Liver (tissue), 9 donors: Measurements from ENCODE around the gene RAE1. TPM values are rescaled to one million over a fixed set of nuclear protein-coding genes. Genes with fewer than 3 reads are reported as not detected.

ENCODE experiments used
- DNase-seq: peaks from one replicate; pipeline ENCODE4 v3.0.0-alpha.2; 2017; ENCODE audit warnings: low spot score
- H3K27ac ChIP-seq, 2 donors: one replicate each; pipeline ENCODE4 v1.7.0; 2013; ENCODE audit warnings: inconsistent platforms in 2 of 2, low read length in 2 of 2, control low read depth in 1 of 2, low read depth in 1 of 2, mild to moderate bottlenecking in 1 of 2
- H3K27me3 ChIP-seq, 4 donors: one replicate each; pipeline versions ENCODE4 v1.6.1 to v1.7.0; 2013; ENCODE audit warnings: low read length in 3 of 4, inconsistent platforms in 1 of 4, mild to moderate bottlenecking in 1 of 4, moderate library complexity in 1 of 4; ENCODE audit not compliant: control insufficient read depth in 4 of 4, insufficient read depth in 4 of 4
- H3K36me3 ChIP-seq, 4 donors: one replicate each; pipeline versions ENCODE4 v1.6.1 to v1.7.0; 2013; ENCODE audit warnings: low read length in 3 of 4, mild to moderate bottlenecking in 3 of 4, low read depth in 1 of 4, moderate library complexity in 1 of 4; ENCODE audit not compliant: control insufficient read depth in 4 of 4, insufficient read depth in 3 of 4
- H3K4me1 ChIP-seq, 4 donors: one replicate each; pipeline versions ENCODE4 v1.6.1 to v1.7.0; 2013; ENCODE audit warnings: low read length in 3 of 4, mild to moderate bottlenecking in 3 of 4, moderate library complexity in 1 of 4; ENCODE audit not compliant: control insufficient read depth in 4 of 4, insufficient read depth in 4 of 4
- H3K4me3 ChIP-seq, 3 donors: one replicate each; pipeline versions ENCODE4 v1.6.1 to v1.7.0; 2013; ENCODE audit warnings: low read length in 3 of 3, control low read depth in 1 of 3, low read depth in 1 of 3, mild to moderate bottlenecking in 1 of 3
- H3K9ac ChIP-seq, 2 donors: one replicate each; pipeline ENCODE4 v1.7.0; 2013; ENCODE audit warnings: low read length in 2 of 2, mild to moderate bottlenecking in 2 of 2, moderate library complexity in 2 of 2, control low read depth in 1 of 2, low read depth in 1 of 2
- H3K9me3 ChIP-seq, 4 donors: one replicate each; pipeline versions ENCODE4 v1.6.1 to v1.7.0; 2013; ENCODE audit warnings: low read length in 3 of 4; ENCODE audit not compliant: control insufficient read depth in 4 of 4
- ATF3 ChIP-seq: IDR thresholded peaks from 2 replicates; pipeline ENCODE4 v1.6.1; 2016; ENCODE audit warnings: antibody characterized with exemption
- CTCF ChIP-seq: fragments of 150-350 bp; IDR thresholded peaks from 2 replicates; pipeline ENCODE4 v1.5.1; 2017; ENCODE audit warnings: improper control_type of control experiment, low read depth, low read length; ENCODE audit not compliant: missing input control
- EGR1 ChIP-seq, 2 donors: IDR thresholded peaks; 2 replicates each; pipeline ENCODE4 v1.6.1; 2016 to 2018; ENCODE audit warnings: antibody characterized with exemption in 2 of 2, low read depth in 2 of 2
- FOXA1 ChIP-seq: IDR thresholded peaks from 2 replicates; pipeline ENCODE4 v1.6.1; 2016; ENCODE audit warnings: antibody characterized with exemption
- FOXA2 ChIP-seq: IDR thresholded peaks from 2 replicates; pipeline ENCODE4 v1.6.1; 2016; ENCODE audit warnings: antibody characterized with exemption
- HNF4A ChIP-seq, 2 donors: conservative IDR thresholded peaks; 2 replicates each; pipeline ENCODE4 v1.6.1; 2016; ENCODE audit warnings: antibody characterized with exemption in 2 of 2, mild to moderate bottlenecking in 2 of 2
- HNF4G ChIP-seq: IDR thresholded peaks from 2 replicates; pipeline ENCODE4 v1.6.1; 2016; ENCODE audit warnings: antibody characterized with exemption
- JUND ChIP-seq, 2 donors: IDR thresholded peaks; 2 replicates each; pipeline ENCODE4 v1.6.1; 2016; ENCODE audit warnings: antibody characterized with exemption in 2 of 2
- MAX ChIP-seq: IDR thresholded peaks from 2 replicates; pipeline ENCODE4 v1.6.1; 2016; ENCODE audit warnings: antibody characterized with exemption
- NR2F2 ChIP-seq: IDR thresholded peaks from 2 replicates; pipeline ENCODE4 v1.6.1; 2016; ENCODE audit warnings: antibody characterized with exemption
- RAD21 ChIP-seq, 2 donors: IDR thresholded peaks; 2 replicates each; pipeline ENCODE4 v1.6.1; 2016; ENCODE audit warnings: antibody characterized with exemption in 2 of 2, mild to moderate bottlenecking in 2 of 2
- RXRA ChIP-seq, 2 donors: IDR thresholded peaks; 2 replicates each; pipeline ENCODE4 v1.6.1; 2017 to 2018; ENCODE audit warnings: antibody characterized with exemption in 2 of 2, mild to moderate bottlenecking in 1 of 2
- SP1 ChIP-seq: IDR thresholded peaks from 2 replicates; pipeline ENCODE4 v1.6.1; 2018; ENCODE audit warnings: antibody characterized with exemption, mild to moderate bottlenecking
- YY1 ChIP-seq: IDR thresholded peaks from 2 replicates; pipeline ENCODE4 v1.6.1; 2016; ENCODE audit warnings: antibody characterized with exemption, mild to moderate bottlenecking
- ZBTB33 ChIP-seq: IDR thresholded peaks from 2 replicates; pipeline ENCODE4 v1.6.1; 2016; ENCODE audit warnings: antibody characterized with exemption
- WGBS: extraction: QIAGEN DNeasy Blood & Tissue Kit; methylation state at CpG from one replicate; pipeline ENCODE4 v1.1.7; 2013; 5-methylcytosine and 5-hydroxymethylcytosine counted together
- polyA plus RNA-seq, 2 donors: library from polyadenylated mRNA; stranded (reverse) in 1 of 2; unstranded in 1 of 2; fragments of 200-250 nt in 1 of 2; fragments of >200 nt in 1 of 2; fragmentation: Nextera tagmentation in 1 of 2; extraction: Ambion mirVana in 1 of 2; gene quantifications; one replicate each; pipeline versions ENCODE4 v1.2.1 to v1.2.3, GENCODE V29; 2013 to 2015
- total RNA-seq, 2 donors: library from RNA; depleted of rRNA; stranded (reverse); fragments of >200 nt; gene quantifications; one replicate each; pipeline ENCODE4 v1.2.3, GENCODE V29; 2014
- donor health status: healthy.
- donor health status: healthy.
- donor health status: healthy.
- donor health status: healthy.
- donor health status: healthy.

RAE1 gene
- total and polyA plus RNA-seq, 4 donors, result 10.0 to 15.5 (median 13.5) TPM

- no peaks in the 10 kb centered on the region for H3K36me3 ChIP-seq
- H3K4me1 ChIP-seq, result no peaks in the 10 kb centered on the region
- H3K4me3 ChIP-seq, result no peak overlapping the region
- no peak for DNase-seq
- no peak overlapping the region for H3K27ac ChIP-seq
- no peak overlapping the region for H3K9ac ChIP-seq
- peaks cover 0 to 2% (median 0%) of the 10 kb centered on the region in 4 donors for H3K9me3 ChIP-seq
- TF ChIP-seq NR2F2 (no peak), EGR1 (IDR thresholded peaks at IDR 0.05; ENCODE audit: low read depth in 2 of 2) (no peak), HNF4G (no peak), FOXA2 (no peak), SP1 (no peak), ATF3 (no peak), ZBTB33 (no peak), YY1 (no peak), JUND (IDR thresholded peaks at IDR 0.05) (no peak), MAX (no peak)
- WGBS, result 81% methylated on average over 6 of the region's 6 CpGs
- no peaks in the 10 kb centered on the region for H3K27me3 ChIP-seq
Observed at GRCh38 chr20:57312138-57312537, 38.9 kb upstream of the RAE1 start.

- no peaks in the 10 kb centered on the region for H3K27me3 ChIP-seq
- TF ChIP-seq SP1 (no peak), FOXA1 (no peak), JUND (IDR thresholded peaks at IDR 0.05) (no peak), ZBTB33 (no peak), RAD21 (IDR thresholded peaks at IDR 0.05) (no peak), FOXA2 (no peak), RXRA (IDR thresholded peaks at IDR 0.05) (no peak), YY1 (no peak), HNF4G (no peak), MAX (no peak), EGR1 (IDR thresholded peaks at IDR 0.05; ENCODE audit: low read depth in 2 of 2) (no peak), CTCF (no peak), HNF4A (conservative IDR thresholded peaks at IDR 0.05) (no peak), NR2F2 (no peak)
- H3K4me3 ChIP-seq, result no peak overlapping the region
- DNase-seq, result no peak
- no peaks in the 10 kb centered on the region for H3K4me1 ChIP-seq
- 59% methylated on average over 5 of the region's 5 CpGs for WGBS
- no peak overlapping the region for H3K9ac ChIP-seq
- H3K36me3 ChIP-seq, result no peaks in the 10 kb centered on the region
- H3K27ac ChIP-seq, result no peak overlapping the region
- no peaks in the 10 kb centered on the region for H3K9me3 ChIP-seq
Observed at GRCh38 chr20:57313230-57313629, 37.8 kb upstream of the RAE1 start.
